HepG2 (cell line): Measurements from ENCODE around the gene ZNF226. TPM values are rescaled to one million over a fixed set of nuclear protein-coding genes. Genes with fewer than 3 reads are reported as not detected.
"Not testable (repeated sequence)": the region's sequence is repeated elsewhere in the genome, so short reads cannot be mapped to it uniquely, and the experiment has no call there.

Experiments
- ATAC-seq: fragments of 200-7000 bp; cut with Tn5 transposase; 3 replicates; pipeline ENCODE4 v1.9.1; 2020; ENCODE audit warnings: mild to moderate bottlenecking, moderate library complexity
- BruUV-seq: library from RNA; stranded (reverse); fragments of 400-500 nt; replicated peaks from 2 replicates; lab custom pipeline; 2021; lab: Mats Ljungman, UMichigan
- CTCF ChIA-PET: fragments of 300-600 bp; formaldehyde crosslinking; extraction: SDS; loops from one replicate; lab custom pipeline; 2021; ENCODE audit warnings: low total read pairs, inconsistent platforms, low intra/inter-chr PET ratio; lab: Yijun Ruan, JAX
- POLR2A ChIA-PET: fragments of 350-600 bp; sonication (Branson Sonifier 250); formaldehyde crosslinking; loops from one replicate; lab custom pipeline; 2020; ENCODE audit warnings: antibody characterized with exemption, inconsistent platforms; lab: Yijun Ruan, JAX
- DNase-seq: peaks from one replicate; pipeline ENCODE4 v3.0.0-alpha.2; 2015; ENCODE audit warnings: low spot score
- FAIRE-seq: peaks from 3 replicates; lab custom pipeline; 2011; peaks lifted over from hg19 to GRCh38; lab: Jason Lieb, UNC
- H2AFZ ChIP-seq: one replicate; pipeline ENCODE4 v1.6.1; 2011; ENCODE audit warnings: low read length, inconsistent platforms
- H3K27ac ChIP-seq: fragments of 300-600 bp; 3 replicates; pipeline ENCODE4 v1.8.0; 2011; ENCODE audit warnings: mixed run types, mild to moderate bottlenecking, mixed read lengths, low read length, inconsistent platforms; ENCODE audit not compliant: insufficient read depth; ENCODE audit errors: extremely low read length
- H3K27me3 ChIP-seq, 2 experiments: fragments of 200-600 bp in 1 of 2; 2 replicates in 1 of 2; 3 replicates in 1 of 2; pipeline versions ENCODE4 v1.6.0 to v1.8.0; 2011; ENCODE audit warnings: low read length in 2 of 2, mild to moderate bottlenecking in 2 of 2, moderate library complexity in 2 of 2, inconsistent platforms in 1 of 2; ENCODE audit not compliant: insufficient read depth in 2 of 2, control insufficient read depth in 1 of 2
- H3K36me3 ChIP-seq, 2 experiments: fragments of 200-600 bp in 1 of 2; replicated peaks in 1 of 2; 2 replicates in 1 of 2; 3 replicates in 1 of 2; pipeline versions ENCODE4 v1.5.1 to v1.8.0; 2011; ENCODE audit warnings: low read length in 2 of 2, inconsistent platforms in 1 of 2; ENCODE audit not compliant: insufficient read depth in 2 of 2, control insufficient read depth in 1 of 2
- H3K4me1 ChIP-seq: 2 replicates; pipeline ENCODE4 v1.5.1; 2012; ENCODE audit warnings: low read length, inconsistent platforms; ENCODE audit not compliant: insufficient read depth
- H3K4me2 ChIP-seq: 2 replicates; pipeline ENCODE4 v1.6.0; 2011; ENCODE audit warnings: low read depth, low read length, inconsistent platforms
- H3K4me3 ChIP-seq, 3 experiments: fragments of 200-600 bp in 1 of 3; sonication (generic), shearing (Covaris generic) in 1 of 3; replicated peaks in 1 of 3; 2 replicates each; pipeline ENCODE4 v1.5.1; 2011 to 2016; ENCODE audit warnings: low read length in 3 of 3, inconsistent platforms in 2 of 3, low read depth in 2 of 3, mild to moderate bottlenecking in 2 of 3, control low read depth in 1 of 3, mixed read lengths in 1 of 3; ENCODE audit not compliant: insufficient read depth in 1 of 3
- H3K79me2 ChIP-seq: one replicate; pipeline ENCODE4 v1.6.1; 2011; ENCODE audit warnings: low read length, inconsistent platforms; ENCODE audit not compliant: insufficient read depth
- H3K9ac ChIP-seq: 2 replicates; pipeline ENCODE4 v1.6.0; 2011; ENCODE audit warnings: mild to moderate bottlenecking, low read depth, low read length, inconsistent platforms; ENCODE audit not compliant: insufficient read depth
- H3K9me3 ChIP-seq: 2 replicates; pipeline ENCODE4 v1.5.1; 2012; ENCODE audit warnings: mild to moderate bottlenecking, low read length
- H4K20me1 ChIP-seq: 2 replicates; pipeline ENCODE4 v1.6.0; 2011; ENCODE audit warnings: inconsistent platforms, mild to moderate bottlenecking, low read length, moderate library complexity; ENCODE audit not compliant: insufficient read depth
- EED ChIP-seq: sonication (generic); formaldehyde crosslinking; IDR thresholded peaks from 2 replicates; pipeline ENCODE4 v1.5.0; 2020; ENCODE audit warnings: mild to moderate bottlenecking, missing genetic modification reagents
- FLYWCH1 ChIP-seq: sonication (generic); formaldehyde crosslinking; IDR thresholded peaks from 2 replicates; pipeline ENCODE4 v1.8.1; 2023; ENCODE audit warnings: mild to moderate bottlenecking, missing genetic modification reagents
- KAT8 ChIP-seq: IDR thresholded peaks from 2 replicates; pipeline ENCODE4 v1.6.1; 2016; ENCODE audit warnings: missing genetic modification reagents, missing compliant biosample characterization
- MAFK ChIP-seq, 2 experiments: IDR thresholded peaks in 1 of 2; conservative IDR thresholded peaks in 1 of 2; 2 replicates each; pipeline ENCODE4 v1.6.1; 2011; ENCODE audit warnings: improper control_type of control experiment in 2 of 2, low read length in 2 of 2
- MBD4 ChIP-seq: IDR thresholded peaks from 2 replicates; pipeline ENCODE4 v1.6.1; 2012; ENCODE audit warnings: low read length, inconsistent platforms, borderline replicate concordance
- RAD21 ChIP-seq: fragments of 450-650 bp; formaldehyde crosslinking; IDR thresholded peaks from 2 replicates; pipeline ENCODE4 v1.5.0; 2020; ENCODE audit warnings: mild to moderate bottlenecking
- TOPORS ChIP-seq: sonication (generic); formaldehyde crosslinking; IDR thresholded peaks from 2 replicates; pipeline ENCODE4 v1.8.0; 2023; ENCODE audit warnings: mild to moderate bottlenecking, missing genetic modification reagents
- ZNF264 ChIP-seq: sonication (generic); formaldehyde crosslinking; IDR thresholded peaks from 2 replicates; pipeline ENCODE4 v1.4.0; 2020; ENCODE audit warnings: missing genetic modification reagents
- ZNF775 ChIP-seq: sonication (generic); formaldehyde crosslinking; IDR thresholded peaks from 2 replicates; pipeline ENCODE4 v1.4.0; 2020; ENCODE audit warnings: missing genetic modification reagents, mild to moderate bottlenecking, moderate library complexity, borderline replicate concordance
- WGBS: methylation state at CpG from one replicate; pipeline ENCODE4 v1.1.6; 2017; ENCODE audit warnings: low lambda C conversion rate; 5-methylcytosine and 5-hydroxymethylcytosine counted together
- in situ Hi-C: cut with HindIII; loops from 2 replicates; pipeline ENCODE4 v1.10.0; 2017; ENCODE audit warnings: low pct_unique_long_range_greater_than_20kb; ENCODE audit not compliant: extremely low pct_ligation_motif_present
- intact Hi-C: fragments of 100-400 bp; cut with micrococcal nuclease; formaldehyde crosslinking; loops from one replicate; pipeline ENCODE4 v1.10.0; 2022; ENCODE audit not compliant: unreplicated experiment
- polyA plus RNA-seq, 8 experiments: library from polyadenylated mRNA; depleted of rRNA in 3 of 8; stranded (reverse) in 7 of 8; unstranded in 1 of 8; fragments of >200 nt; fragmentation: Illumina TruSeq in 4 of 8; extraction: Trizol in 4 of 8; gene quantifications; 2 replicates each; pipeline versions ENCODE4 v1.2.1 to v1.2.3, GENCODE V29; 2011 to 2016; ENCODE audit warnings: low read depth in 4 of 8, missing spikeins in 1 of 8, mixed read lengths in 1 of 8; ENCODE audit not compliant: insufficient read depth in 1 of 8
- total RNA-seq, 5 experiments: library from RNA; depleted of rRNA; stranded (reverse); fragments of >200 nt; fragmentation: Illumina TruSeq; extraction: Trizol; gene quantifications; 2 replicates each; pipeline ENCODE4 v1.2.3, GENCODE V29; 2016; ENCODE audit warnings: low read depth in 1 of 5
- TF ChIP-seq, protein P1 (sequence below): sonication (generic); formaldehyde crosslinking; IDR thresholded peaks from 2 replicates; pipeline ENCODE4 v1.4.0; 2020; ENCODE audit warnings: missing genetic modification reagents
- TF ChIP-seq, protein P2 (sequence below): sonication (generic); formaldehyde crosslinking; IDR thresholded peaks from 2 replicates; pipeline ENCODE4 v1.4.0; 2020; ENCODE audit warnings: missing genetic modification reagents, borderline replicate concordance

The ZNF226 gene
- total and polyA plus RNA-seq, 2 of the 13 experiments (the other 11 are each of a cell fraction or from before 2014, with no cell fraction given) = 8.3 to 16.0 TPM

DNA sequence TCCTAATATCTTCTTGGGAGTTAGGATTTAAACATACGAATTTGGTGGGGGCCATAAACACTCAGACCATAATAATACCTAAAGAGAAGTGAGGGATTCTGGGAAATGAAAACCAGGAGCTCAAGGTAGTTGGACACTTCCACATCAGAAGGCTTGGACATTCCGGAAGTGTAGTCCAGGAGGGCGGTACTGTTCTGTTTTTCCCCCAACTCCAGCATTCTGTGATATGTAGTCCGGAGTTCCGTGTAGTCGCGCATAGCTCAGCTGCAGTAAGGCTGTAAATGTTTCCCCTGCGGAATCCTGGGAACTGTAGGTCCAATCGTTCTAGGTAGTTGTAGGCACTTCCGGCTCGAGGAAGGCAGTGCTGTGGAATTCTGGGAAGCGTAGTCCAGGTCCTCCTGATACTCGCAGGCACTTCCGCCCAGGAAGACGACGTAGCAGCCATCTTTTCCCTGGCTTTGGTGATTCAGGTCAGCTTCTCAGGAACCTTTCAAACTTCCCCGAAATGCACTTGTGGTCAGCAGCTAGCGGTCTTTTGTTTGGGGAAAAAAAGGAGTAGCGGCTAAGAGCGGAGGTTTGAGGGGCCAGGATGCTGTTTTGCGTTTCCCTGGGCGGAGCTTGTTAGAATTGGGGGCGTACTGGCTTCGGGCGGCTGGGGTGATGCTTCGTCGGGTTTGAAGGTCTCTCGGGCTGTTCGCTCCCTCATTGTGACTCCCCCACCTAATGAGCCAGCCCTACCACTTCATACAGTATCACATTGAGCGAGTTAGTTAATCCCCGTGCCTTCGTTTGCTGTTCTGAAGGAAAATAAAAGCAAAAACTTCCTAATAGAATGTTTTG is at the start of gene ZNF226 (continued):
- no peak for TF ChIP-seq RAD21 (CRISPR knock-in tag)
- no peak for TF ChIP-seq MBD4
- TF ChIP-seq, protein P1, sequence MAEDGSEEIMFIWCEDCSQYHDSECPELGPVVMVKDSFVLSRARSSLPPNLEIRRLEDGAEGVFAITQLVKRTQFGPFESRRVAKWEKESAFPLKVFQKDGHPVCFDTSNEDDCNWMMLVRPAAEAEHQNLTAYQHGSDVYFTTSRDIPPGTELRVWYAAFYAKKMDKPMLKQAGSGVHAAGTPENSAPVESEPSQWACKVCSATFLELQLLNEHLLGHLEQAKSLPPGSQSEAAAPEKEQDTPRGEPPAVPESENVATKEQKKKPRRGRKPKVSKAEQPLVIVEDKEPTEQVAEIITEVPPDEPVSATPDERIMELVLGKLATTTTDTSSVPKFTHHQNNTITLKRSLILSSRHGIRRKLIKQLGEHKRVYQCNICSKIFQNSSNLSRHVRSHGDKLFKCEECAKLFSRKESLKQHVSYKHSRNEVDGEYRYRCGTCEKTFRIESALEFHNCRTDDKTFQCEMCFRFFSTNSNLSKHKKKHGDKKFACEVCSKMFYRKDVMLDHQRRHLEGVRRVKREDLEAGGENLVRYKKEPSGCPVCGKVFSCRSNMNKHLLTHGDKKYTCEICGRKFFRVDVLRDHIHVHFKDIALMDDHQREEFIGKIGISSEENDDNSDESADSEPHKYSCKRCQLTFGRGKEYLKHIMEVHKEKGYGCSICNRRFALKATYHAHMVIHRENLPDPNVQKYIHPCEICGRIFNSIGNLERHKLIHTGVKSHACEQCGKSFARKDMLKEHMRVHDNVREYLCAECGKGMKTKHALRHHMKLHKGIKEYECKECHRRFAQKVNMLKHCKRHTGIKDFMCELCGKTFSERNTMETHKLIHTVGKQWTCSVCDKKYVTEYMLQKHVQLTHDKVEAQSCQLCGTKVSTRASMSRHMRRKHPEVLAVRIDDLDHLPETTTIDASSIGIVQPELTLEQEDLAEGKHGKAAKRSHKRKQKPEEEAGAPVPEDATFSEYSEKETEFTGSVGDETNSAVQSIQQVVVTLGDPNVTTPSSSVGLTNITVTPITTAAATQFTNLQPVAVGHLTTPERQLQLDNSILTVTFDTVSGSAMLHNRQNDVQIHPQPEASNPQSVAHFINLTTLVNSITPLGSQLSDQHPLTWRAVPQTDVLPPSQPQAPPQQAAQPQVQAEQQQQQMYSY (CRISPR knock-in tag) = peak; percentile 46; the same call in 1 of the 2 replicates
- peak in 1 of 2 experiments; percentile 0; a peak in 1 of 4 replicates for TF ChIP-seq MAFK (conservative IDR thresholded peaks at IDR 0.05 in 1 of 2, IDR thresholded peaks at IDR 0.05 in 1 of 2; ENCODE audit: low read length in 2 of 2)
- no peak for TF ChIP-seq ZNF264 (CRISPR knock-in tag)
- no peak for TF ChIP-seq FLYWCH1
- TF ChIP-seq, protein P2, sequence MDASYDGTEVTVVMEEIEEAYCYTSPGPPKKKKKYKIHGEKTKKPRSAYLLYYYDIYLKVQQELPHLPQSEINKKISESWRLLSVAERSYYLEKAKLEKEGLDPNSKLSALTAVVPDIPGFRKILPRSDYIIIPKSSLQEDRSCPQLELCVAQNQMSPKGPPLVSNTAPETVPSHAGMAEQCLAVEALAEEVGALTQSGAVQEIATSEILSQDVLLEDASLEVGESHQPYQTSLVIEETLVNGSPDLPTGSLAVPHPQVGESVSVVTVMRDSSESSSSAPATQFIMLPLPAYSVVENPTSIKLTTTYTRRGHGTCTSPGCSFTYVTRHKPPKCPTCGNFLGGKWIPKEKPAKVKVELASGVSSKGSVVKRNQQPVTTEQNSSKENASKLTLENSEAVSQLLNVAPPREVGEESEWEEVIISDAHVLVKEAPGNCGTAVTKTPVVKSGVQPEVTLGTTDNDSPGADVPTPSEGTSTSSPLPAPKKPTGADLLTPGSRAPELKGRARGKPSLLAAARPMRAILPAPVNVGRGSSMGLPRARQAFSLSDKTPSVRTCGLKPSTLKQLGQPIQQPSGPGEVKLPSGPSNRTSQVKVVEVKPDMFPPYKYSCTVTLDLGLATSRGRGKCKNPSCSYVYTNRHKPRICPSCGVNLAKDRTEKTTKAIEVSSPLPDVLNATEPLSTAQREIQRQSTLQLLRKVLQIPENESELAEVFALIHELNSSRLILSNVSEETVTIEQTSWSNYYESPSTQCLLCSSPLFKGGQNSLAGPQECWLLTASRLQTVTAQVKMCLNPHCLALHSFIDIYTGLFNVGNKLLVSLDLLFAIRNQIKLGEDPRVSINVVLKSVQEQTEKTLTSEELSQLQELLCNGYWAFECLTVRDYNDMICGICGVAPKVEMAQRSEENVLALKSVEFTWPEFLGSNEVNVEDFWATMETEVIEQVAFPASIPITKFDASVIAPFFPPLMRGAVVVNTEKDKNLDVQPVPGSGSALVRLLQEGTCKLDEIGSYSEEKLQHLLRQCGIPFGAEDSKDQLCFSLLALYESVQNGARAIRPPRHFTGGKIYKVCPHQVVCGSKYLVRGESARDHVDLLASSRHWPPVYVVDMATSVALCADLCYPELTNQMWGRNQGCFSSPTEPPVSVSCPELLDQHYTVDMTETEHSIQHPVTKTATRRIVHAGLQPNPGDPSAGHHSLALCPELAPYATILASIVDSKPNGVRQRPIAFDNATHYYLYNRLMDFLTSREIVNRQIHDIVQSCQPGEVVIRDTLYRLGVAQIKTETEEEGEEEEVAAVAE (CRISPR knock-in tag) = peak; percentile 62
- peak; percentile 33; the same call in 1 of the 2 replicates for TF ChIP-seq TOPORS (CRISPR knock-in tag)
- no peak for TF ChIP-seq ZNF775 (CRISPR knock-in tag)
- no peak for TF ChIP-seq EED (CRISPR knock-in tag)
- TF ChIP-seq KAT8 = peak; percentile 95

DNA sequence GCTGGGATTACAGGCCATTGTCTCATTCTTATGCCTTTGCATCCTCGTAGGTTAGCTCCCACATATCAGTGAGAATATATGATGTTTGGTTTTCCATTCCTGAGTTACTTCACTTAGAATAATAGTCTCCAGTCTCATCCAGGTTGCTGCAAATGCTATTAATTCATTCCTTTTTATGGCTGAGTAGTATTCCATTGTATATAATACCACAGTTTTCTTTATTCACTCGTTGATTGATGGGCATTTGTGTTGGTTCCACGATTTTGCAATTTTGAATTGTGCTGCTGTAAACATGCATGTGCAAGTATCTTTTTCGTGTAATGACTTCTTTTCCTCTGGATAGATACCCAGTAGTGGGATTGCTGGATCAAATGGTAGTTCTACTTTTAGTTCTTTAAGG is 43.7 kb upstream of the ZNF226 start:
- H3K27ac ChIP-seq, H2AFZ ChIP-seq, ATAC-seq, BruUV-seq, CTCF ChIA-PET, H3K9ac ChIP-seq, intact Hi-C loops, H3K9me3 ChIP-seq, H3K4me2 ChIP-seq, H3K4me1 ChIP-seq, POLR2A ChIA-PET, H4K20me1 ChIP-seq, DNase-seq, H3K27me3 ChIP-seq, in situ Hi-C loops, H3K79me2 ChIP-seq, FAIRE-seq, H3K4me3 ChIP-seq: not testable (repeated sequence)
- H3K36me3 ChIP-seq = peaks cover 2 to 14% of the 10 kb centered on the region in 2 experiments; a peak in 3 of 5 replicates
- 92% methylated on average over 4 of the region's 4 CpGs for WGBS
